ENCODE measurements around the gene DNALI1.

Gene DNALI1

GRCh38 chr1:37601441-37601840 is 44.7 kb downstream of the DNALI1 start:
- DNase-seq (ENCODE audit: low spot score), result no peak

DNA sequence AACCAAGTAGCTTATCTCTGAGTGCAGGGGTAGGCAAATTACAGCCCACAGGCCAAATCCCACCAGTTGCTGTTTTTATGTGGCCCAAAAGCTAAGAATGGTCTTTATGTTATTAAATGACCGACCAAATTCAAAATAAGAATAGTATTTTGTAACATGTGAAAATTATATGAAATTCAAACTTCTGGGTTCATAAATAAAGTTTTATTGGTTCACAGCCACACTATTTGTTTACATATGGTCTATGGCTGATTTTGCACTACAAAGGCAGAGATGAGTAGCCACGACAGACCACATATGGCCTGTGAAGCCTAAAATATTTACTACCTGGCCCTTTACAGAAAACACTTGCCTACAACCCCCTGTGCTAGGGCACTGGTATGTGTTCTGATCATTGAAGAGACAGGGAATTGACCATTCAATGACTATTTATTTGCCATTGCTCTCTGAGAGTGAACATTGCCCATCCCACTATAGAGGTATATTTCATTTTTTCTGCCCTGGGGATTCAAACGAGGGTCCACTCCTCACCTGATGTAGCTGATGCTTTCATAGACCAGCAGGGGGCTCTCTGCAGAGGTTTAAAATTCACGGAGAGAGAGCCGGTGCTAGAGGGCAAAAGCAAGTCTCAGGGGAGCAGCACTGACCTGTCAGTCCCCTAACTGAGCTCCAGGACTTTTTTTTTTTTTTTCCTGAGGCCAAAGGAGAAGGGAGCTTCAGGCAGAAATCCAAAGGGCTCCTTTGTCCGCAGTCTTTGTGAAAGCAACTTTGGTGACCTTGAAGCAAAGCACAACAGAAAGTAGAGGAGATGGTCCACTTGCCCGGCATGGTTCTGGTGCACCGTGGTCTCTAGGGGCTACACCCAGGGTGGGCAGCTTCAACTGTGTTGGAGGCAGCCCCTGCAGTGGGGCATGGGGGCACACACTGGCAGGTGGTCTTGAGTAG is 46.3 kb downstream of the DNALI1 start:
- peak; percentile 31 for DNase-seq (ENCODE audit: low spot score)

GRCh38 chr1:37605061-37605650 is 48.4 kb downstream of the DNALI1 start:
- DNase-seq (ENCODE audit: low spot score), result no peak

DNA sequence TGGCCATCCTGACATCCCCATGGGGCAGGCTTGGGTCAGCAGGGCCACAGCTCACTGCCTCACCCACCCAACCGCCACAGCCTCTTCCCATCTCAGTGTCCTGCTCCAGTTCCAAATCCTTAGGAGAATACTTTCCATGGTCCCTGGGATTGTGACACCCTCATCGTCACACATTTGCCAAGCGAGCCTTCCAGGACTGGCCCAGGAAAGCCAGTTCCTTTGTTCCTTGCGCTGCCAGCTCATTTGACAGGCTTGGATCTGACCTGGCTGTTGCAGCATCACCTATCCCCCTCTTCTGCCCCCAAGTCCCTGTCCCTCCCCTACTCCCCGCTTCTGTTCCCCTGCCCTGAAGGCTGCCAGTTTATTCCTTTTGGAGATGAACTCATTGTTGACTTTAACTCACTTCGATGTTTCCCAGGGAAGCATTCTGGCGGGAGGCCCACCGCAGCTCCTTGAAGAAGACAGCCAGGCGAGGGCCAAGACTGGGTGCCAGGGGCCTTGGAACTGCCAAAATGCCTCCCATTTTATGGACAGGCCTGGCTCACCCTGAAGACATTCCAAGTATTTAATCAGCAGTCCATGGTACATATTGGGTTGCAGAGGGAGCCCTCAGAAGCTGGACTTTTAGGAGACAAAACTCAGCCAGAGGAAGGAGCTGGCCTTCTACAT is 49.2 kb downstream of the DNALI1 start:
- DNase-seq (ENCODE audit: low spot score), result no peak

GRCh38 chr1:37606481-37607263 is 49.9 kb downstream of the DNALI1 start:
- DNase-seq (ENCODE audit: low spot score), result no peak

GRCh38 chr1:37609002-37609401 is 52.3 kb downstream of the DNALI1 start:
- DNase-seq (ENCODE audit: low spot score), result no peak

DNA sequence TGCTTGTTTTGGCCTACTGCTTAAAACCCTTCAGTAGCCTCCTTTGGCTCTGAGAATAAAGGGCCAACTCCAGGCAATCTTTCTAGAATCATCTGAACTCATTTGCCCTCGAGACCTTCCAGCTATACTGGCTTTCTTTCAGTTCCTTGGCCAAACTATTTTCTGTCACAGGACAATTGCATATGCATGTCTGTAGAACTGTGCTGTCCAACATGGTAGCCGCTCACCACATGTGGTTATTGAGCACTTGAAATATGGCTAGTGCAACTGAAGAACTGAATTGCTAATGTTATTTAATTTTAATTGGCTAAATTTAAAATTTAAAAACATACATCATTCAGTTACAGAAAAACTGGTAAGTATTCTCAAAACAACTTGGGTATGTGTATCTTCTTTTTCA is 53.3 kb downstream of the DNALI1 start:
- DNase-seq (ENCODE audit: low spot score), result no peak

- no peak for DNase-seq (ENCODE audit: low spot score)
Measured at GRCh38 chr1:37612186-37612585, 55.4 kb downstream of the DNALI1 start.

GRCh38 chr1:37614105-37614504 is 57.4 kb downstream of the DNALI1 start:
- DNase-seq (ENCODE audit: low spot score), result no peak

GRCh38 chr1:37616330-37616729 is 59.6 kb downstream of the DNALI1 start:
- no peak for DNase-seq (ENCODE audit: low spot score)
